GM12873 (cell line): Measurements from ENCODE around the gene NSD2.

Experiments
- TF ChIP-seq, protein P1 (sequence below): IDR thresholded peaks from 2 replicates; pipeline ENCODE4 v1.5.1; 2012; ENCODE audit warnings: low read depth, mild to moderate bottlenecking, moderate library complexity, low read length, control low read depth; ENCODE audit not compliant: insufficient read depth; ENCODE audit errors: missing control alignments

The NSD2 gene

DNA sequence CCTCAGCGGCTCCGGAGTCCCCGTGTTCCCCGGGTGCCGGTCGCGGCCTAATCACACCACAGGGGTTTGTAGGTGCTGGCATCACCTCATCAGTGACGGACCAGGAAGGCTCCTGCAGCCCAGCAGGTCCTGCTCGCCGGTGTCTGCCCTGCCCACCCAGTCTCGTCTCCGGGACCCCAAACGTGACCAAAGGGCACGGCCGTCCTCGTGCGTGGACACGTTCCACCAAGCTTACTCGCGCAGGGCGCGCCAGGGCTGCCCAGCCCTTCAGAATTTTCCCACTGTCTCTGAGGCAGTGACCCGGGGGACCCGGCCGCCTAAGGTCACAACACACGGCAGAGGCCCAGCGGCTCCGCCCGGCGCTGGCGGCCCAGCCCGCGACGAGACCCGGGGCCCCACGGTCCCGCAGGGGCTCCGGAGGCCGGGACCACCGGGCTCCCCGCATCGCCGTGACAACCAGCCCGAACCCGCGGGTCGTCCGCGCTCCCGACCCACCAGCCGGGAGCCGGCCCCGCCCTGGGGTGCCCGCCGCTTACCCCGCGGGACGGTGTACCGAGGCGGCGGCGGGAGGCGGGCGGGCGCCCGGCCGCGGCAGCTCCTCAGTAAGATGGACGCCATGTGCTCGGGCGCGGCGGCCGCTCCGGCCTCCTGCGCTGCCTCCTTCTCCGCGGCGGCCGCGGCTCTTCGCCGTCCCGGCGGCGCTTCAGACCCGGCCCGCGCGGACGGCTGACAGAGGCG, 15.7 kb upstream of the NSD2 start:
- TF ChIP-seq, protein P1, sequence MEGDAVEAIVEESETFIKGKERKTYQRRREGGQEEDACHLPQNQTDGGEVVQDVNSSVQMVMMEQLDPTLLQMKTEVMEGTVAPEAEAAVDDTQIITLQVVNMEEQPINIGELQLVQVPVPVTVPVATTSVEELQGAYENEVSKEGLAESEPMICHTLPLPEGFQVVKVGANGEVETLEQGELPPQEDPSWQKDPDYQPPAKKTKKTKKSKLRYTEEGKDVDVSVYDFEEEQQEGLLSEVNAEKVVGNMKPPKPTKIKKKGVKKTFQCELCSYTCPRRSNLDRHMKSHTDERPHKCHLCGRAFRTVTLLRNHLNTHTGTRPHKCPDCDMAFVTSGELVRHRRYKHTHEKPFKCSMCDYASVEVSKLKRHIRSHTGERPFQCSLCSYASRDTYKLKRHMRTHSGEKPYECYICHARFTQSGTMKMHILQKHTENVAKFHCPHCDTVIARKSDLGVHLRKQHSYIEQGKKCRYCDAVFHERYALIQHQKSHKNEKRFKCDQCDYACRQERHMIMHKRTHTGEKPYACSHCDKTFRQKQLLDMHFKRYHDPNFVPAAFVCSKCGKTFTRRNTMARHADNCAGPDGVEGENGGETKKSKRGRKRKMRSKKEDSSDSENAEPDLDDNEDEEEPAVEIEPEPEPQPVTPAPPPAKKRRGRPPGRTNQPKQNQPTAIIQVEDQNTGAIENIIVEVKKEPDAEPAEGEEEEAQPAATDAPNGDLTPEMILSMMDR: no peak

DNA sequence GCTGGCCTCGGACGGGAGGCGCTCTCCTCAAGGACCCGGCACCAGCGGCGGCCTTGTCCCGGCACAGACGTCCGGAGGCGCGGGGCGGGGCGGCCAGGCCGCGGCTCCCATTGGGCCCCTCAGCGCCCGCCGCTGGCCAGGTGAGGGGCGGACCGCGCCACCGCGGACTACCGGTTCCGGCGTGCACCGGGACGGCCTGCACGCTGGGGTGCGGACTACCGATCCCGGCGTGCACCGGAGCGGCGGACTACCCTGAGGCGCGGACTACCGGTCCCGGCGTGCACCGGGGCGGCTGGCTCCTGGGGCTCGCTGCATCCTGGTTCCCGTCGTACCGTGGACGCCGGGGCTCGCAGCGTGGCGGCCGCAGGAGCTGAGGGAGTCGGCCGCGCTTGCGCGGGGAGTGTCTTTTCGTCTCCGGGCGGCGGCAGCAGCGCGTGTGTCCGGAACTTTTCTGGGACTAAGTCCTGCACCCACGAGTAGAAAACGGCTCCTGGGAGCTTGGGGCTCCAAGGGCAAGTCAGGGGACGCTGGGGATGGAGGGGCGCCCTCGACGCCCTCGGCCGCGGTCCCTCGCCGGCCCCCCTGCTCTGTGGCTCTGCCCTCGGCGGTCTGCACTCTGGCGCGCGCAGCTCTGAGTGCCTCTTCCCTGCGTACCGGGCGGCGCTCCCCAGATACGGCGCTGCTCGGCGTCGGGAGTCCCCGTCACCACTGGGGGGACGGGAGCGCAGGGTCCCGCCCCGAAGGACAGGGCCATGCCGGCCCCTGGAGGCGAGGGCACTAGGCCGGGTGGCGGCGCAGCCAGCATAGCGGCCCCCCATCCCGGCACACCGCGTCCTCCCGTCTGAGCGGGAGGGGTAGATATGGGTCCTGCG, 14.9 kb upstream of the NSD2 start, which contains the start of gene LETM1:
LETM1 (minus strand) TSS at position 86 of the 872 bp plus-strand sequence. CDS start 206 bp downstream, outside the sequence.
- TF ChIP-seq, protein P1: no peak

DNA sequence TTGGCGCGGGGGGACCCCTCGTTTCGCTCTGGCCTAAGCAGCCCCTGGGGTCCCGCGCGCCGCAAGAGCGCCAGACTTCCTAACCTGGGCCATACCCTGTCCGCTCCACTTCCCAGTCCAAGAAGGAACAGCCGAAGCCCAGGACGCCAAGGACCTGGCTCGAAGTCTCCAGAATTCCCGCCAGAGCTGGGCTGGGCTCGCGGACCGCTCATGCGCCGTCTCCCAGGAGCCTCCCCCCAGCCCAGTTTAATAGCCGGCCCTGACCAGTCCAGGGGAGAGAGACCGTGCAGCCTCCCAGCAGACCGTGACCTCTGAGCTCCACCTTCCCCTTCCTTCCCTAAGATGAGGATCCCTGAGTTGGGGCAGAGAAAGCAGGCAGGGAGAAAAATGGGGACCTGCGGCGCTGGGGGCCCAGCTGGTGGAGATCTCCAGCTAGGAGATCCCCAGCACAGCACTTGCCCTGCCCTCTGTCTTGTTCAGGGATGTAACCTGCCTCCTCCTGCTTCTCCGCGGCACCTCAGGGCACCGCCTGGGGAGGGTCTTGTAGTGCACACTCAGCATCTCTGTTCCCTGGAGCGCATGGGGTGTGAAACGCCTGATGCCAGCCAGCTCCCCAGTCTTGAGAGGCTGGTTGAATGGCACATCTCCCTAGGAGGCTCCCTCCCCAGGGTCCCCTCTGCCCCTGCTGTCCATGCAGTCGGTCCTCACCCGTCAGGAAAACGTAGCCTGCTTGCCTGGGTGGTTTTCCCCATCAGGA, 14.1 kb upstream of the NSD2 start:
- TF ChIP-seq, protein P1: no peak

DNA sequence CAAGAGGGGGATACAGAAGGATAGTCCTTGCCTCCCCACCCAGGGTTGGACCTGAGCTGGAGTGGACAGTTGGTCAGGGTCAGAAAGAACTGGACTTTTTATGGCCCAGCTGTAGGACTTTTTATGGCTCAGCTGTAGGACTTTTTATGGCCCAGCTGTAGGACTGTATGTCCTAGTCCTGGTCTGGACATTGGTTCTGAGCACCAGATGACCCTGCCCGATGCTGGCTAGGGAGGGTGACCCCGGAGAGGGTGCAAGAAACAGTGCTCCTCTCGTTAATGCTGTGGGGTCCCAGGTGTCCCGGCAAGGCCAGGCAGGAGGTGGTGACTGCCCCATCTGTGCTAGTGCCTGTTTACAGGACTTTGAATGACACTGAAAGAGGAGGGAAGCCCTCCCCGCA, 13.3 kb upstream of the NSD2 start:
- TF ChIP-seq, protein P1: no peak

DNA sequence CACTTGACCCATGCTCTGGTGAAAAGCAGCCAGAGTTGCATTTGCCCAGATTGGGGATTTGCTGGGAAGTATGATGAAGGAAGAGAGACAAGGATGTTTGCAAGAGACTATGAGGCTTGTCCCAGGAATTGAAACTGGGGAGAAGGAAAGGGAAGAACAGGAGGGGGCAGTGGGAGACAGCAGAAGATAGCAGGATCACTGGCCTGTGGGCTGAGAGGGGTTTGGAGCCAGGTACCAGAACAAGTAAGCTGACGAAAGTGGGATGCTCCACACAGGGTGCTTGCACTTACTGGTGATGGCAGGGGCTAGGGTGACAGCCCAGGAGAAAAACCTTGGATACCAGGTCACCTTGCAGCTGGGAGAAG, 11.8 kb upstream of the NSD2 start:
- TF ChIP-seq, protein P1: no peak

DNA sequence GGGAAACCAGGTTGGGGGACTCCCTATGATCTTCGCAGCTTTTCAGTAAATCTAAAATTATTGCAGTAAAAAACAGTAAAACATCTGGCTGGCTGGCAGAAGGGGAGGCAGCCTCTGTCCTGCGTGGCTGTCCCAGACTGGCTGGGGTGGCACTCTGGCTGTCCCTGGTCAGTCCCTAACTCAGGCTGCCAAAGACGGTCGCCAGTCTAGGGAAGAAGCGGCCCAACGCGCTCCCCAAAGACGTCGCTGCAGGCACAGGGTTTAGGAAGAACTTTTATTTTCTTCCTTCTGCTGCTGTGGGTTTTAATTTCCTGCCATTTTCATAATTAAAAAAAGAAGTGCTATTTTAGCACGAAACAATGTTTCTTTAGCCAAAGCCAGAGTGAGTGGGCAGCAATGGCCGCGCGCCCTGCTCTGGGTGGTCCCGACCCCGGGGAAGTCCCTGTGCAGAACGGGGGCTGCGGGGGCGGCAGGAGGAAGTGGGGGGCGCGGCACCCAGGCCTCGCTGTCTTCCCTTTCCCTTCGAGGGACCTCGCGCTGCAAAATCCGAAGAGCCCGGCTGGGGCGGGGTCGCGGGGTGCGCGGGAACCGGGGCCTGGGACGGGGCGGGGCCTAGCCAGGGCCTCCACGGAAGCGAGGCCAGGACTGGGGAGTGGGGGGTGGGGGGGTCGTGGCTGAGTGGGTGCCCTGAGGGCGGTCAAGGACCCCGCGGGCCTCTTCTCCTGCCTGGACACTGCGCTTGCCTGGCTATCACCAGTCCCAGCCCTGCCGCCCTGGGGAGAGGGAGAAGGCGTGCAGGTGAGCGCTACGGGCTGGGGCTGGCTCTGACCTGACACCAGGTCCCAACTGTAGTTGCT, 8.9 kb upstream of the NSD2 start:
- TF ChIP-seq, protein P1: no peak
